Measurements from ENCODE around the gene FBXO27.

Gene FBXO27

GRCh38 chr19:38985262-38985661 is 47.1 kb downstream of the FBXO27 start:
- DNase-seq = no peak

GRCh38 chr19:38980583-38981374 is 51.6 kb downstream of the FBXO27 start:
- DNase-seq = no peak

- DNase-seq = no peak
Observed at GRCh38 chr19:38979812-38980211, 52.5 kb downstream of the FBXO27 start.

GRCh38 chr19:38978326-38978689 is 54.0 kb downstream of the FBXO27 start:
- DNase-seq = no peak

GRCh38 chr19:38977445-38978325 is 54.7 kb downstream of the FBXO27 start:
- DNase-seq = no peak

- no peak for DNase-seq
Observed at GRCh38 chr19:38975861-38976271, 56.5 kb downstream of the FBXO27 start.

- DNase-seq = no peak
Observed at GRCh38 chr19:38975214-38975860, 57.0 kb downstream of the FBXO27 start, which contains the start of gene FBXO17. TSS of gene FBXO17 (minus strand) at chr19:38975742. CDS start at chr19:38950319, 25,423 bp downstream.

- DNase-seq = no peak
Observed at GRCh38 chr19:38974624-38975213, 57.6 kb downstream of the FBXO27 start.
